Stimulated activated CD4-positive, alpha-beta T cell treated with anti-CD3 and anti-CD28 coated beads, Interleukin-15, amount 100 ng/mL, for 48 hours (primary cell): ENCODE data around the gene MGST2.
"Not testable (repeated sequence)": the region's sequence is repeated elsewhere in the genome, so short reads cannot be mapped to it uniquely, and the experiment has no call there.

ENCODE experiments used
- DNase-seq, 2 donors: peaks; one replicate each; pipeline ENCODE4 v3.0.0-alpha.2; 2020; ENCODE audit warnings: low read depth in 2 of 2

The MGST2 gene

GRCh38 chr4:139665690-139666529, at the start of gene MGST2:
Gene MGST2 (plus strand): TSS chr4:139665819. CDS start chr4:139666020, 201 bp downstream.
- DNase-seq = no peak

DNA sequence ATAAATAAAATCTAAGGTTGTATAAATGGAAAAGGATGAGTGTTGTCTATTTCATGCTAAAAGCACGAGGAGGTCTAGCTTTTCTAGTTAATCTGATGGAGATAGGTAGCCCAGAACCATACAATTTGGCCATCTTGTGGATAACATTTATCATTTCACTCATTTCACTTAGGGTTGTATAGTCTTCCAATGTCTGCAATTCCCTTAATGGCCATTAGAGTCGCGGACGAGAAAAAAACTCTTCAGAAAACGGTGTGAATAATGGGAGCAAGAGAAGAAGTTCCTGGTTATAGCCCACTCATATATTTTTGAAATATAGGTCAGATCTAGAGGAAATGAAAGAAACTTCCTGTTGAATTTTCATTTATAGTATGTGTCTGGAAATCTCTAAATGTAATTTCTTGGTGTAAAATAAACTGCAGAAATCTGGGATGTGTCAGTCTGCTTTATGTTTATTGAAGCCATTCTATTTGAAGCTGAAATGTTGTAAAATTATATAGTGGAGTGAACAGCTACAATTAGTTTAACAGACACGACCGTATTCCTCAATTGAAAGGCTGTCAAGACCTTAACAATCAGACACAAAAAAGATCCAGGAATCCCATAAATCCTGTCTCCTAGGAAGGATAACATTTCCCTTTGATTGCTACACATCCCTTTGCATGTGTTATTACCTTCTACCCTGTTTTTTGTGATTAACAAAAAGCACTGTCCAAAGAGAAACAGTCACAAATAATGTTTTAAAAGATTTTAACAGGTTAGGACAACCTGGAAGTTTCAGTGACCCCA, 47.7 kb upstream of the MGST2 start:
- no peak for DNase-seq

- DNase-seq = no peak
These were observed 46.0 kb upstream of the MGST2 start for GRCh38 chr4:139619644-139620043.

GRCh38 chr4:139622901-139623381, 42.7 kb upstream of the MGST2 start:
- DNase-seq = no peak

GRCh38 chr4:139624441-139625092, 41.1 kb upstream of the MGST2 start:
- no peak for DNase-seq

DNA sequence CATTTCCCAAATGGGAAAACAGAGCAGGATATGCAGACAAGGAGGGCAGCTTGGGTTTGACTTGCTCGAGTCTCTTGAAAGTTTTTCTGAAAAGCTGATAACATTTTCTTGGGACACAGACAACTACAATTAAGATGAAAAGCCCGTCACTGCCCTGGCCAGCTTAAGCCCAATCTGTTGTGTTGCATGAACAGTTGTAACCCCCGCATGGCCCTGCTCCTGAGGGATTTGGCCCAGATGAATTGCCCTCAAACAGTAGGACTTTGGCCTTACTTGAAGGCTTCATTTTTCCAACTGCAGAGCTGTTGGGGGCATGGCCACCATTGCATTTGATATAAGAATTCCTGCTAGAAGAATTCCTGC, 40.5 kb upstream of the MGST2 start:
- no peak for DNase-seq

DNA sequence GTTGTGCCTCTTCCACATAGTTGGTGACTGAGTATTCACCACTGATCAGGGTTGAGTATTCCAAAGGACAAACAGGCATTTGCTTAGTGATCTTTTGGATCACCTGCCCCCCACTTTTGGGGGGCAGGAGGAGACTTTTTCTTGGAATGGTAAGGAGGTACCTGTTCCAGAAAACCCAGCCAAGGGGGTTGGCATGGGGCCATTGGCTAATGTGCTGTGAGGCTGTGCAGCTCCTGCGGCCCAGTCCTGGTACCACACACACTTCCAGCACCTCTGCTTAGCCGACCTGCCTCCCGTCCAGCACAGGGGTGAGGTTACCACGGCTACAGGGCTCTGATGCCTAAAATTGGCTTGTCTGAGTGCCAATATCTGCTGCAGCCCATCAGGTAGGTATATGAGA, 40.1 kb upstream of the MGST2 start:
- DNase-seq = no peak

DNA sequence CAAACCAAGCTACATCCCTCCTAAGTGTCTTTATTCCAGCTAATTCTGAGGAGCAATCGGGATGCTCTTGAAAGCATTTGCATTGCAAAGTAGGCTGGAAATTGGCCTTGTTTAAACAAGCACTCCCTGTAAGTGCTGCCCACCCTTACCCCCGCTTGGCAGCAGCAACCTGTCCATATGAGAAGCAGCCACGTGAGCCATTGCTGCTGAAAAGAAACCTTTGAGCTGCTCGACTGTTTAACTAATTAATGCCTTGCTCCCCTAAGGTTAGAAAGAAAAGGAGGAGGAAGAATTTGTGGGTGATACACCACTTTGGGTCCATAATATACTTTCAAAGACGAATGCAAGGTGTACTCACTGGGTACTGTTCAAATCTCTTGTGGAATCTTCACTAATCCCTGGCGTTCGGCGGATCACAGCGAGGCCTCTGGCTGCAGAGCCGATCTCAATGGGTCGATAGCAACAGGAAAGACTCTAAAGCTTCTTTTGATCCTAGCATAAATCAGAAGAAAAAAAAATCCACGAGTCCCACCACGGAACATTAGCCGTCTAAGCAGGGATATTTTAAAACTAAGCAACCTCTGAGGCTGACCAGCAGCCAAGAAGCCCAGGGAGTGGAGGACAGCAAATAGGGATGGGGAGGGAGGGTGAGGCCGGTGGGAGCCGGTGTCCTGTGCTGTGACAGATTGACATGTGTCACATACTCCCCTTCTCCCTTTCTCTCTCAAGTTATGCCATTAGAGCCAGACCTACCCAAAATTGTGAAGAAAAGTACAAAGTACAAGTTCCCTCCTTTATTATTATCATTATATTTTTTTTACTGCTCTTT, 37.2 kb upstream of the MGST2 start:
- no peak for DNase-seq

GRCh38 chr4:139629436-139630125, 36.0 kb upstream of the MGST2 start:
- no peak for DNase-seq

- DNase-seq = no peak
These were observed 35.5 kb upstream of the MGST2 start for GRCh38 chr4:139630126-139630495.

DNA sequence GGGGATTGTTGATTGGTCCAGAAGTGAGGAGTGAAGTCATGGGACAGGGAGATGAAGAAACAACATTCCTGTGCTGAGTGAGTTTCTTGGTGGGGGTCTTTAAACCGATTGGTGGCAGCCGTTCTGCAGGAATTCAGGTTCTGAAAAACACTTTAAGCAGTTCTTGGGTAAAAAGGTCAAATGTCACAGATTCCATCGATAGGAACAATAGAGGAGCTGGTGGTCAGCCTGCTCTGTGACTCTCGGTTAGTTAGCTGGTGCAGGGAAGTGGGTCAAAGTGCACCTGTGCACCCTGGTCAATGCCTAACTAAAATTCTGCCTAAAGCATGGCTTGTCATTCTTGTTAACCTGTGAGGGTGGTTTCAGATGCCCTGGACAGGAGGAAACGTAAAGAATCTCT, 34.6 kb upstream of the MGST2 start:
- DNase-seq = no peak

GRCh38 chr4:139631791-139632190, 33.8 kb upstream of the MGST2 start:
- DNase-seq = no peak

DNA sequence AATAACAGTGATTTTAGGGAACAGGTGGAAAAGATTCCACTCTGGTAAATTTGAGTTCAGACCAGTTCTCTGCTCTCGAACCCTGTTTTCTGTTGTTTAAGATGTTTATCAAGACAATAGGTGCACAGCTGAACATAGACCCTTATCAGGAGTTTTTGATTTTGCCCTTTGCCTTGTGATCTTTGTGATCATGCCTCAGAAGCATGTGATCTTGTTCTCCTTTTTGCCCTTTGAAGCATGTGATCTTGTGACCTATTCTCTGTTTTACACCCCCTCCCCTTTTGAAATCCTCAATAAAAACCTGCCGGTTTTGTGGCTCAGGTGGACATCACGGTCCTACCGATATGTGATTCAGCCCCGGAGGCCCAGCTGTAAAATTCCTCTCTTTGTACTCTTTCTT, 32.9 kb upstream of the MGST2 start:
- DNase-seq = not testable (repeated sequence)

DNA sequence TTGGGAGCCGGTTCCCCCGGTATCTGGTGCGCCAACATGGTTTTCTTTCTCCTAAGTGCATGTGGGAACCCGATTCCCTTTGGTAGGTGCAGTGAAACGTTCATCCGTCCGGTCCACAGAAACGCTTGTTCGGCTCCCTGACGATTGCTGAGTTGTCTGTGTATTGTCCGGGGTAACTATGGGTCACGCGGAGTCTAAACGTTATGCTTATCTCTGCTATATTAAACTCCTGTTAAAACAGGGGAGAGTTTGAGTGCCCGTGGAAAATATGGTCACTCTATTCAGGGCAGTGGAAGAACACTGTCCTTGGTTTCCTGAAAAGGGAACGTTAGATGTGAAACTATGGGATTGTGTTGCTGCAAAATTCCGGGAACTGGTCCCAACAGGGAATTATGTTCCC, 32.4 kb upstream of the MGST2 start:
- no peak for DNase-seq

DNA sequence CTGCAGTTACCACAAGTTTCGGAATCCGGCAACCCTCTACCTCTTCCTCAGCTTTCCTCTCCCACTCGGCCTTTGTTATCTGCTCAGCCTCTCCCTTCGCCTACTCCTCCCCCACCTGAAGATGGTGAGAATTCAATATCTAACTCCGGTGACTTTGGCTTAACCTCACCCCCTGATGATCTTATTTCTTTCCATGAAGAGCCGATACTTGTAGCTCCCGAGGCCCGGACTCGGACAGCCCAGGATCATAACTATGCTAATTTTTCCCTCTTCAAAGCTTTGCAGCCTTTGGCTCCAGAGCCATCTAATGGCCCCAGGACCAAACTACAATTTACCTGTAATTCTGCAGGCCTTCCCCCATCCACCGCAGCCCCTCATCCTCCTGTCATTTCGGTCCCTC, 32.0 kb upstream of the MGST2 start:
- DNase-seq = no peak

DNA sequence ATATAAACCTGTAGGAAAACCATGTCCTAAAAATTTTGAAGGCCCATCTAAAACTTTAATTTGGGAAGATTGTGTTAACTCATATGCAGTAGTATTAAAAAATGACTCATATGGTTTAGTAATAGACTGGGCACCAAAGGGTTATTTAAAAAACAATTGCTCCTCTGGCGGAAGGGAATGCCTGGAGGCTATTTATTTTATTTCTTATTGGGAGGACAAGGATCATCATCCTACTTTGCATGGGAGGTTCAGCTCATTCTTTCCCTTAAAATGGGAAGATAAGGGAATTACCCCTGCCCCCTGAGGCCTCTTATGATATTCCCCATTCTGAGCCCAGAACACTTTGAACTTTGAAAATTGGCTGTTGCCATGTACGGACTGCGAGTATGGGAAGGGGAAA, 29.7 kb upstream of the MGST2 start:
- DNase-seq = no peak

DNA sequence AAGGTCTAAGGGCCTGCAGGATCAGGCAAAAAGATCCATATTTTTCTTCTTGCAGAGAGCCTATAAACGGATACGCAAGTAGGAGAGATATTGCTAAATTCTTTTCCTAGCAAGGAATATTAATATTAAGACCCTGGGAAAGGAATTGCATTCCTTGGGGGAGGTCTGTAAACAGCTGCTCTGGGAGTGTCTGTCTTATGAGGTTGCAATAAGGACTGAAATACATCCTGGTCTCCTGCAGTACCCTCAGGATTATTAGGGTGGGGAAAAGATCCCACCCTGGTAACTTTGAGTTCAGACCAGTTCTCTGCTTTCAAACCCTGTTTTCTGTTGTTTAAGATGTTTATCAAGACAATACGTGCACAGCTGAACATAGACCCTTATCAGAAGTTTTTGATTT, 27.3 kb upstream of the MGST2 start:
- DNase-seq = not testable (repeated sequence)

- no peak for DNase-seq
These were observed 26.0 kb upstream of the MGST2 start for GRCh38 chr4:139639654-139640053.

DNA sequence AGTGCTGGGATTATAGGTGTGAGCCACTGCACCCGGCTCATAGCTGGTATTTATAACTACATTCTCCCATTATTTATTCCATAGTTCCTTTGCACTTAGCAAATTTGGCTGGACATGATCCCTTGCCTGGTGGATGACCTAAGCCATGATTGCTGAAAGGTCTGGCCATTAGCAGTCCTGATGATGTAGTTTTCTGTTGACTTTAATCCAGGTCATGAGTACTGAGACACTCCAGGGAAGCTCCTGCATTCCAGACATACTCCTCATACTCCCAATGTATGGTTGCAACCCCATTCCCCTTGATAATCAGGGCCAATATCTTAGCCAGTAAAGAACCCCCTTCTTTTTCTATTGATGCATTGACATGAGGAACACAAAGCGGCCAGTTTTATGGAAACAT, 24.4 kb upstream of the MGST2 start:
- no peak for DNase-seq

- DNase-seq = no peak
These were observed 23.3 kb upstream of the MGST2 start for GRCh38 chr4:139642364-139642763.
